NOMO-1 treated with DMSO at 0.1 percent for 48 hours (cell line): ENCODE results near the gene MICALL1.
"Not testable (repeated sequence)": the region's sequence is repeated elsewhere in the genome, so short reads cannot be mapped to it uniquely, and the experiment has no call there.

ENCODE experiments used
- DNase-seq: peaks from one replicate; lab custom pipeline; 2025; ENCODE audit not compliant: unreplicated experiment; lab: John Stamatoyannopoulos, UW

MICALL1 gene

GRCh38 chr22:37929390-37929789, 23.3 kb downstream of the MICALL1 start:
- DNase-seq = no peak

GRCh38 chr22:37930270-37930951, 24.3 kb downstream of the MICALL1 start:
- no peak for DNase-seq

DNA sequence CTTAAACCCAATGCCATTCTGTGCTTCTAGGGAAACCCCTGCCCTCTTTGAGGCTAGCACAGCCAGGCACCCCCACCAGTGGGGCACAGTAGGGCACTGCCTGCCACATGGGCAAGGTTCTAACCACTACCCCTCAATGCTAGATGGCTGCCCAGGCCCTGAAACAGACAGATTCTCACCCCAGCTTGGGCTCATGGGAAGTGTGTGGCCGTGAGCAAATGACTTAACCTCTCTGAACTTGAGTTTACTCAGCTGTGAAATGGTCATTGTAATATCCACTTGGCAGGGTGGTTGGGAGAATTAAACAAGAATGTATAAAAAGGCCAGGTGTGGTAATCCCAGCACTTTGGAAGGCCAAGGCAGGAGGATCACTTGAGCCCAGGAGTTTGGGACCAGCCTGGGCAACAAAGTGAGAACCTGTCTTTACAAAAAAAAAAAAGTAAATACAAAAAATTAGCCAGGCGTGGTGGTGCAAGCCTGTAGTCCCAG, 24.9 kb downstream of the MICALL1 start:
- no peak for DNase-seq

DNA sequence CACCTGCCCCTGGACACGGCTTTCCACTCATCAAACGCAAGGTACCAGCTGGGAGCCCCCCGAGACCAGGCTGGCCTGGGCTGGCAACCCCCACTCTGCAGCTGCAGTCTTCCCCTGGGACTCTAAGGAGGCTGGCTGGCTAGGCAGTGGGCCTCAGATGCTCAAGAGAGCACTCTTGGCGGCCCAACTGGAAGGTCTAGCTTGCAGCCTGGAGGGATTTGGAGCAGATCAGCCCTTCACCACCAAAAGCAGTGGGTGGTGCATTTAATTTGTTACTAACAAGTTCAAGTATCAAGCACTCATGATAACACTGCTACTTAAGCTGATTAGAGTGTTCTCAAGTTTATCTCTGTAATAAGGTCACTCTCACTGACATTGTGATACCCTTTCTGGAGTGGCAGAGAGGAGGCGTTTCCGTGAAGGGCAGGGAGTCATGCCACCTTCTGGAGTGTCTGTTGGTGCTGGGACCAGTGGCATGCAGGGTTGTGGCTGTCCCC, 25.8 kb downstream of the MICALL1 start:
- no peak for DNase-seq

DNA sequence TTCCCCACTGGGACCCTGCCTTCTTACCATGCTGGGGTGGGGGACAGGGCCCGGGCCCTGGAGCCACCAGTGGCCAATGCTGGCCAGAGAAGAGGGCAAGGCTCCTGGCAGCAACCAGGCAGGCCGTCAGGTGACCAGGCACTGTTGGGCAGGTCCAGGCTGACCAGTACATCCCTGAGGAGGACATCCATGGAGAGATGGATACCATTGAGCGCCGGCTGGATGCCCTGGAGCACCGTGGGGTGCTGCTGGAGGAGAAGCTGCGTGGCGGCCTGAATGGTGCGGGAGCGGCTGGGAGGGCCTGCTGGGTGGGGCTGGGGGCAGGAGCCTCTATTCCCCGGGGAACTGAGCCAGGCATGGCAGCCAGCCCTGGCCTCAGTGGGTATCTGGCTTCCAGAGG, 26.3 kb downstream of the MICALL1 start:
- no peak for DNase-seq

- no peak for DNase-seq
These were observed 26.9 kb downstream of the MICALL1 start for GRCh38 chr22:37932821-37933578.

DNA sequence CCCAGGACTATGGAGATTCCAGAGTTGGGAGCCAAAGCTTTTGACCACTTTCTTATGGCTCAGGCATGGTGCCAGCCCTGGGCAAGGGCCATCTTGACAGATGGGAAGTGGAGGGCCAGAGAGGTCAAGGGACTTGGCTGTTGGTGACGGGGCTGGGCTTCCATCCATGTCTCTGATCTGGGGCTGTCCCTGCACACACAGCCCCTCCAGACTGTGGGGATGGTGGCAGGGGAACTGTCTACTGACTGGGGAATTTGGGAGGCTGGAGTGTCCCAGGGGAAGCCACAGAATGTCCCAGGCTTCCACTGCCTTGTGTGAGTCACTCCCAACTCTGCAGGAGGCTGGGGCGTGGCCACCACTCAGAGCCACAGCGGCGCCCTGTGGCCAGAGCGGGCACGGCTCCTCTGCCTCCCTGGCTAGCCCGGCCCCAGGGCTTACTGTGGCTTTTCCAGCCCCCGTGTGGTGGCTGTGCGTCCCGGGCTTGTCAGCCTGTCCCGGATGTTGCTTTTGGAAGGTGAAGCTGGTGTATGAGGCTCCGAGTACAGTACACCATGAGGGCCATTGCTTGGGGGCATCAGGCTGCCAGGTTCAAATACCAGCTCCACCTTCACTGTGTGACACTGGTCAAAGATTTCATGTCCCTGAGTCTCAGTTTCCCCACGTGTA, 27.7 kb downstream of the MICALL1 start:
- peak; percentile 80 for DNase-seq

DNA sequence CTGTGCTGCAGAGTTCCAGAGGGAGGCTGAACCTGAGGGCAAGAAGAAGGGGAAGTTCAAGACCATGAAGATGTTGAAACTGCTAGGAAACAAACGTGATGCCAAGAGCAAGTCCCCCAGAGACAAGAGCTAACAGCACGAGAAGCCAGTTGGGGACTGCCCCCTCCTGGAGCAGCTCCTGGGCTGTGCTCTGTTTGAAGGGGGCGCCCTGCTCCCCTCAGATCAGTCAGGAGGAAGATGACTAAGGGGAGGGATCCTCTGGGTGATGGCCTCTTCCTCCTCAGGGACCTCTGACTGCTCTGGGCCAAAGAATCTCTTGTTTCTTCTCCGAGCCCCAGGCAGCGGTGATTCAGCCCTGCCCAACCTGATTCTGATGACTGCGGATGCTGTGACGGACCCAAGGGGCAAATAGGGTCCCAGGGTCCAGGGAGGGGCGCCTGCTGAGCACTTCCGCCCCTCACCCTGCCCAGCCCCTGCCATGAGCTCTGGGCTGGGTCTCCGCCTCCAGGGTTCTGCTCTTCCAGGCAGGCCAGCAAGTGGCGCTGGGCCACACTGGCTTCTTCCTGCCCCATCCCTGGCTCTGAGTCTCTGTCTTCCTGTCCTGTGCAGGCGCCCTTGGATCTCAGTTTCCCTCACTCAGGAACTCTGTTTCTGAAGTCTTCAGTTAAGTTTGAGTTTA, 34.7 kb downstream of the MICALL1 start:
- DNase-seq = peak; percentile 55

GRCh38 chr22:37942133-37942532, 36.0 kb downstream of the MICALL1 start:
- DNase-seq = no peak

DNA sequence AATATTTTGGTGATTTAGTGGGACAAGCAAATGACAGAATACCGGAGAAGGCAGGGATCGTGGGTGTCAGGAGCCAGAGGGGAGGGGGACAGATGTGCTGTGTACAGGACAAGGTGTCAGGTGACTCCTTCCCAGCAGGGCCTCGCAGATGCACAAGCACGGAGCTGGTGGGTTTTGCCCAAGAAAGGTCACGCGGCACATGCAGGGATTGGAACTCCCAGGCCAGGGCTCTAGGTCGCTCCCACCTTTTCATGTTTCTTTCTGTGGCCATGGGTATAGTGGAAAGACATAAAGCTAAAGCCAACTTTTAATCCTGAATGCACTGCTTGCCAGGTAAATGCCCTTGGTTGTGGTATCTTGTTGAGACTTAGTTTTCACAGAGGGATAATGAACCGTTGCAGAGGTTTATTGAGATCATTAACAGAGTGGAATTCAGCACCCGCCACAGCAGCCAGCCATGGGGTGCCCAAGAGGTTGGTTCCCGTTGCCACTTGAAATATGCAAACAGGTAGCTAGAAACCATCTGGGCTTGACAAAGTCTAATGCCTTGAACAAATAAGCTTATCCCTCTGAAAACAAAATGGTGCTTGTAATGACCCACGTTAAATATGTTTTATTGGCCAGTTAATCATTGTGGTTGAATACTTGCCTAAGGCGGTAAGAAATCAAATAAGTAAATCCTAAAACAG, 37.2 kb downstream of the MICALL1 start:
- no peak for DNase-seq

DNA sequence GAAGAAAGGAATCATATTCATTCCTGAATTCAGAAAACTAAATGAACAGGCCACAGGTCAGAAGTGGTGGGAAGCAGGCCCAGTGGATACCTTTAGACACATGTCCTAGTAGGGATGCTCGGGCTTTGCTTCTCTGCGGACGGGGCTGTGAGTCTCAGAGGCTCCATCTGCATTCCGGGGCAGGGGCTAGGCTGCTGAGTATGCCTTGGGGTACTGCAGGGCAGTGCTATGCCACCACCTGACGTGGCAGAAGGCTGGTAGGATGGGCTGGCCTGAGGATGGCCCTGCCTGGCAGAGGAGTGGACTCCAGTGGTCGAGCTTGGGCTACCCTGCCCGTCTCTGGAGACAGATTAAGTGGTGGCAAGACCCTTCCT, 37.7 kb downstream of the MICALL1 start:
- no peak for DNase-seq

DNA sequence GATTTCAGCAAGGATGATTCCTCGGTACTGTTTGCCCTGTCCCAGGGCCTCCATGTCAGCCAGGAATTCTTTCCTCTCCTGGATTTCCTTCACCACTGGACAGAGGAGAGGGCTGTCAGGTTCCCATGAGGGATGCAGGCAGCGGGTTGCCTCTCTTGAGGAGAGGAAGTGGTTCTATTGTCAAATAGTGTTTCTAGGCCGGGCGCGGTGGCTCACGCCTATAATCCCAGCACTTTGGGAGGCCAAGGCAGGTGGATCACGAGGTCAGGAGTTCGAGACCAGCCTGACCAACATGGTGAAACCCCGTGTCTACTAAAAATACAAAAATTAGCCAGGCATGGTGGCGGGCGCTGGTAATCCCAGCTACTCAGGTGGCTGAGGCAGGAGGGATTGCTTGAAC, 38.3 kb downstream of the MICALL1 start:
- DNase-seq = not testable (repeated sequence)

- not testable (repeated sequence) for DNase-seq
These were observed 41.2 kb downstream of the MICALL1 start for GRCh38 chr22:37947142-37947795.

DNA sequence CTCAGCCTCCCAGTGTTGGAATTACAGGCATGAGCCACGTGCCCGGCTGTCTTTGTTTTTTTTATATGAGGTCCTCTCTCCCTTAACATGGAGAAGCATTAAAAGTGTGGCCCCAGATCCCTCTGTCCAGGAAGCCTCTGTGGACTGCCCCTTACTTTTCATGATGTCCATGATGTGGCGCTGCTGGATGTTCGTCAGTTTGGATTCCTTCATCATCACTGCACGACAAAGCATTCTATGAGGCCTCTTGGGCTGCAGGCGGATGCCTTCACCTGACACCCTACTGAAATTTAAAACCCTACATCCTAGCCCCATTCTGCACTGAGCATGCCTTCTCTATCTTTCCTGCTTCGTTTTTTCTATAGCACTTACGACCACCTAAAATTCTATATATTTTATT, 45.2 kb downstream of the MICALL1 start:
- DNase-seq = no peak

DNA sequence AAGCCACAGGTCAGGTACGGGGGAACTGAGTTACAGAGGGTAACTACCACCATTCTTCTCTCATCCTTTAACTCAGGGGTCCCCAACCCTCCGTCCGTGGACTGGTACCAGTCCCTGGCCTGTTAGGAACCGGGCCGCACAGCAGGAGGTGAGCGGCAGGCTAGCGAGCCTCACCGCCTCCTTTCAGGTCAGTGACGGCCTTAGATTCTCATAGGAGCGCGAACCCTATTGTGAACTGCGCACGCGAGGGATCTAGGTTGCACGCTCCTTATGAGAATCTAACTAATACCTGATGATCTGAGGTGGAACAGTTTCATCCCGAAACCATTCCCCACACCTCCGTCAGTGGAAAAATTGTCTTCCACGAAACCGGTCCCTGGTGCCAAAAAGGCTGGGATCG, 46.5 kb downstream of the MICALL1 start:
- DNase-seq = not testable (repeated sequence)

- DNase-seq = no peak
These were observed 47.0 kb downstream of the MICALL1 start for GRCh38 chr22:37953062-37953436.

GRCh38 chr22:37953437-37954179, 47.5 kb downstream of the MICALL1 start, which contains the start of the genes C22orf23 and POLR2F:
C22orf23 (minus strand) TSS chr22:37953601; CDS start chr22:37953149, 452 bp downstream.
POLR2F (plus strand) TSS chr22:37953699; CDS start chr22:37953788, 89 bp downstream.
- DNase-seq = peak; percentile 96

DNA sequence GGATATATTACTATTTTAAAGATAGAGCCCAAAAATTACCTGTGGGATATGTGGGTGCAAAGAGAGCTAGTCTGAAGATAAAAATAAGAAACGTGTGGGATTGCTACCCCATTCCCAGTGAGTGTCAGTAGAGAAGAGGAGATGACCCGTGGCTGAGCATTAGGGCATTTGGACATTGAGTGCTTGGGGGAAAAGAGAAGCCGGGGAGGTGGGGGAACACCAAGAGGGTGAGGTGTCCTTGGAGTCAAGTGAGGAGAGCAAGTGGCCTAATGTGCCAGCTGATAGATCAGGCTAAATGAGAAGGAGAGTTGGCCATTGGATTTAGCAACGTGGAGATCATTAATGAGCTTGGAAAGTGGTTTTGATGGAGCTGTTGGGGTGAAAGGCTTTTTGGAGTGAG, 48.6 kb downstream of the MICALL1 start:
- no peak for DNase-seq

- not testable (repeated sequence) for DNase-seq
These were observed 49.8 kb downstream of the MICALL1 start for GRCh38 chr22:37955825-37956397.
